Stimulated activated CD4-positive, alpha-beta T cell treated with anti-CD3 and anti-CD28 coated beads, Interleukin-1b, Interleukin-23, amount 100 ng/mL, for 1 hour (primary cell): ENCODE data around the gene STIM2.

ENCODE experiments used
- DNase-seq, 2 donors: peaks; one replicate each; pipeline ENCODE4 v3.0.0-alpha.2; 2020; ENCODE audit warnings: low read depth in 2 of 2

STIM2 gene

GRCh38 chr4:26837993-26838842 is 22.4 kb upstream of the STIM2 start:
- no peak for DNase-seq

GRCh38 chr4:26839016-26839415 is 21.6 kb upstream of the STIM2 start:
- DNase-seq = no peak

DNA sequence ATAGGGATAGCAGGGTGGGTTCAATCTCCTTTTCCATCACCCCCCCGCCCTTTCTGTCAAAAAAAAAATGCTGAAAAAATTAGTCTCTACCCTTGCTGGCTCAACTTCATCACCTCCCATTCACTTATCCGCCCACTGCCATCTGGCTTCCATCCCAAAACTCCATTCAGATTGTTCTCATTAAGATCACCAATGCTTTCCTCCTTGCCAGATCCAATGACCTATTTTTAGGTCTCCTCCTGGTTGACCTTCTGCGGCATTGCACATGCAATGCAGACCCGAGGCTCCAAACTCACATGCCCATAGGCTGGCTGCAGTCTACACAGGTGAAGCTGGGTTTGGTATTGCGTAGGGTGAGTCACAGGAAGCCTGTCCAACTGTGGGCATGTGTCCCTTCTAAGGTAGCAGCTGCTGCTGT is 21.1 kb upstream of the STIM2 start:
- DNase-seq = no peak

GRCh38 chr4:26840786-26841185 is 19.9 kb upstream of the STIM2 start:
- no peak for DNase-seq

- no peak for DNase-seq
Measured at GRCh38 chr4:26842911-26843310, 17.7 kb upstream of the STIM2 start.

DNA sequence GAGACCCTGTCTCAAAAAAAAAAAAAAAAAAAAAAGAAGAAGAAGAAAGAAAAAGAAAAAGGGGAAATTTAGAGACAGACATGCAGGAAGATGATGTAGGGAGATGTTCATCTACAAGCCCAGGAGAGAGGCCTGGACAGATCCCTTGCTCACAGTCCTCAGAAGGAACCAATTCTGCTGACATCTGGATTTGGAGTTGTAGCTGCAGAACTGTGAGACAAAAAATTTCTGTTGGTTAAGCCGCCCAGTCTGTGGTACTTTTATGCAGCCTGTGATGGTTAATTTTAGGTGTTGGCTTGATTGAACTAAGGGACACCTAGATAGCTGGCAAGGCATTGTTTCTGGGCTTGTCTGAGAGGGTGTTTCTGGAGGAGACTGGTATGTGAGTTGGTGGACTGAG is 10.1 kb upstream of the STIM2 start:
- DNase-seq = no peak

GRCh38 chr4:26851129-26851528 is 9.5 kb upstream of the STIM2 start:
- DNase-seq = no peak

- no peak for DNase-seq
Measured at GRCh38 chr4:26854701-26855100, 5.9 kb upstream of the STIM2 start.

DNA sequence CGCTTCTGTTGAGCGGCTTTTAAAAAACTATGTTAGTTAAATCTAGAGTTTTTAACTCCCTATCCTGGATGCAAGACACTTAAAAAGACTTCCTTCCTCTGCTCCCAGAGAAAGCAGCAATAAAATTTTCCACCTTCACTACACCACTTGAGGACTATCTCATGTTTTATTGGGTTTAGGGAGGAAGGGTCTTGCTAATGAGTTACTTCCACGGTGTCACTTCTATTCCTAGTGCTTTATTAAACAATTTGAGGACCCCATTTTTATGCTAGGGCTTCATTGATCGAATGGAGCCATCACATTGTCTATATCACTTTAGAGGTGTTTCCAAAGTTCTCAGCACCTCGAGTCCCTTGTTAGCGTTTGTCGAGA is 3.7 kb upstream of the STIM2 start:
- DNase-seq = no peak

GRCh38 chr4:26857278-26858034 is 3.2 kb upstream of the STIM2 start:
- peak; percentile 82 to 89 for DNase-seq

DNA sequence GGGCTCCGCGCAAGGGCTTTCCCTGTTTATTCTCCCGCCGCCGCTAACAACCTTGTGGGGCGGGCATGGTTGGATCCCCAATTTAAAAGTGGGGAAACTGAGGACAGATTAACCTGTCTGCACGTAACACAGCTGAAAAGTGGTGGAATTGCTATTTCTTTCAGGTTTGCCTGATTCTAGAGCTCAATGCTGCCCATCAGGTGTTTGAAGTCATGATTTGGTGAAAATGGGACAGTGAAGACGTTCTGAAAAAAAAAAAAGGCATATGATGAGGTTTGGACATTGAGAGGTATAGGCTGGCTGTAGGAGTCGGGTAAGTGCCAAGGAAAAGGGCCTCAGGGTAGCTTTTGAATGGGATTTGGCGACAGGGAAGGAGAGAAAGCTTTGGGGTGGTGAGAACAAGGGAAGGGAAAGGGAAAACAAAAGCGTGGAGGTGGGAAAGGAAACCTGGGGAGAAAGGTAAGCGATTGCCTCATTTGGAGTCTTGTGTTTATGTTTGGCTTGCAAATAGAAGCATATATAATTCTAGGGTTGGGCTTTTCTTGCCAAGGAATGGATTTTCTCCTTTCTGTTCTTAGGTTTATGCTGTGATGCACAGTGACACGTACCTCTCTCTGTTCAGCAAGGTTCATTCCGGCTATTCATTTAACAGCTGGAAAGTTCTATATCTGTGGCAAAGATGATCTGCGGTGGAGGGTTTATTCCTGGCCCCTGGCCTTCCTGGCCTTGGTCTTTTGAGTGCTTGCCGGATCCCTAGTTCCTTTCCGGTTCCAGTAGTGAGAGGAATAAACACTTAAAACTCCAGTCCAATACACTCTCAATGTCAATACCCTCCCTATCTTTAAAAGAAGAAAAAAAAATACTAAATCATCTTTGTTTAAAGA is 2.4 kb upstream of the STIM2 start:
- DNase-seq = no peak

GRCh38 chr4:26858947-26859401 is 1.7 kb upstream of the STIM2 start:
- DNase-seq = no peak

- DNase-seq = no peak
Measured at GRCh38 chr4:26859762-26860156, 882 bp upstream of the STIM2 start.

DNA sequence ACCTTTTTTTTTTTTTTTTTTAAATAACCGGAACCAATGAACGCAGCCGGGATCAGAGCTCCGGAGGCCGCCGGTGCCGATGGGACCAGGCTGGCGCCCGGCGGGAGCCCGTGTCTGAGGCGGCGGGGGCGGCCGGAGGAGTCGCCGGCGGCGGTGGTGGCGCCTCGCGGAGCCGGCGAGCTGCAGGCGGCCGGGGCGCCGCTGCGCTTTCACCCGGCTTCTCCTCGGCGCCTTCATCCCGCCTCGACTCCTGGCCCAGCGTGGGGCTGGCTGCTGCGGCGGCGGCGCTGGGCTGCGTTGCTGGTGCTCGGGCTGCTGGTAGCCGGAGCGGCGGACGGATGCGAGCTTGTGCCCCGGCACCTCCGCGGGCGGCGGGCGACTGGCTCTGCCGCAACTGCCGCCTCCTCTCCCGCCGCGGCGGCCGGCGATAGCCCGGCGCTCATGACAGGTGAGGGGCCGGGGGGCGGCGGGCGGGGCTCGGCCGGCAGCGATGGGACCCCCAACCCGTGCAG is 337 bp downstream of the STIM2 start:
- no peak for DNase-seq

DNA sequence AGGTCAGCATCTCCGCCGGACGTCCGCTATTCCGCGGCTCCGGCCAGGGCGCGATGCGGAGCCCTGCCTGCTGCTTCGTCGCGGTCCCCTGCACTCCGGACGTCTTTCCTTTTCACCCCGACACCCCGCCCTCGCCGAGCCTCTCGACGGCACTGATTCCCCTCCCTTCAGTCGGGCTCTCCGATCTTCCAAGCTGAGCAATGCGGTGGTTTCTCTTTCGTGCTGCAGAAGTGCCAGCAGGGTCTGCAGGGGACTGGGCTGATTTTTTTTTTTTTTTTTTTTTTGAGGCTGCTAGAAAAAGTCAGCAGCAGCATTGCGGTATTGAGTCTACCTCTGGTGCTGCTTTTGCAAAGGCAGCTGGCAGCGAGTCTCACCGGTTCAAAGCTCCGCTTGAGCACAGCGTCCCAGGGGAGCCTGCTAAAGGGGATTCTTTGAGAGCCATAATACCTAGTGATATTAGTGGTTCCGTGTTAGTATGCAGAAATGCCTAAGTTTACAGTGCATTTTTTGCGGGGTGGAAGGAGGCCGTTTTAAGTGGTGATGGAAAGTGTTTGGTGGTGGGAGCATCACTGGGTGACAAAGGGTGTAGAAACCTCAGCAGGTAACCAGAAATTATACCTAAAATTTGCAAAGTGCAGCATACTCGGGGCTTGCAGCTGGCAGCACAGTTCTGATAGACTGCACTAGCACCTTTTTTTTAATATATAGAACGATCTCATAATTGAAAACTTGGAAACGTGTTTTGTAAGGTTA is 969 bp downstream of the STIM2 start:
- DNase-seq = peak in 1 of 2 donors; percentile 47

DNA sequence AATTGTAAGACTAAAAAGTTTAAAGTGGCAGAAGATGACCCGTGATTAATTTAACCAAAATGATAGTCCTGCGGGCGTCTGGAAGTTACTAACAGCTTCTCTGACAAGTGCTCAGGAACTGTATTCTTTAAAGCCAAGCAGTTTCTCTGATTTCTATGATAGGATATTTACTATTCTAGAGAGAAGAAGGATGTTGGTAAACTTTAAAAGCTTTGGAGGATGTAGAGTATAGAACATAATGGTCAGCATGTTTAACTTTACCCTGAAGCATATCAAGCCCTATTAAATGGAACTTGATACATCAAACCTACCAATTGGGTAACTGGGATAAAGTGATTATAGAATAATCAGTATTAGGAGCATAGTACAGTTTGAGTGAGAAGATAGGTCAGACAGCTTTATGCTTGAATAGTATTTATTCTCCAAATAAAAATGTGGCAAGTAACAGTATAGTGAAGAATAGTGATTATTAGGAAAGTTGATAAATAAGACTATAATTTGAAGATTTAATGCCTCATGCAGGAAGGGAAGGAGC is 1.8 kb downstream of the STIM2 start:
- DNase-seq = no peak

DNA sequence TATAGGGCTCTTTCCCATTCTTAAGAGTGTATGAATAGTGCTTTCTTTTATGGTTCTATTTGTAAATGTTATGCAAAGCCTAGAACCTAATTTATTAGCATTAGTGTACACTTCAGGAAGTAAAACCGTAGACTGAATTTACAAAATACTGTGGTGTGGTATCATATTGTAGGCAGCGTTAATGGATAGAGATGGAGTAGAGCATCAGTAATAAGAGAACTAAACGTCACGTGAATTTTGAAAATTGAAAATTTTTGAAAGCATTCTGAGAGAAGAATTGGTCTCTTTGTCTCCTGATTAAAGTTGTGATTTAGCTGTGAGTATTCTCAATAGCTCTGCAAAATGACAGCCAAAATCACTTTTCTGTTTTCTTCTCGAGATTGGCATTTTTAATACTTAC is 2.9 kb downstream of the STIM2 start:
- no peak for DNase-seq

GRCh38 chr4:26864899-26865298 is 4.3 kb downstream of the STIM2 start:
- DNase-seq = no peak

DNA sequence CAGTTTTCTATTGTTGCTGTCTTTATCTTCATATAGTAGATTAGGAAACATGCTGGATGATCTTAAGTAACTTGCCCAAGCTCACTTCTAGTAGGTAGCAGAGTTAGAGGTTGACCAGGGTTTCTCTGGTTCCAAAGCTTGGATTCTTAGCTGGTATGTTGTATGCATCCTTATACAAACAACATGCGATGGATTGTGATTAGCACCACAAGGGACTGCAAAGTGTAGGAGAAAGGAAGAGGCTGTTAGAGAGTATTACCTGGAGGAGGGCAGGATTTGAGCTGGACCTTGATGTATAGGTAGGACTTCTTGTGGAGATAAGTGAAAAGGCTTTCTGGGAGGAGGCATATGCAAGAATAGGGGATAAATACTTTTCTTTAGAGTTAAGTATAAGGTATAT is 5.6 kb downstream of the STIM2 start:
- no peak for DNase-seq

DNA sequence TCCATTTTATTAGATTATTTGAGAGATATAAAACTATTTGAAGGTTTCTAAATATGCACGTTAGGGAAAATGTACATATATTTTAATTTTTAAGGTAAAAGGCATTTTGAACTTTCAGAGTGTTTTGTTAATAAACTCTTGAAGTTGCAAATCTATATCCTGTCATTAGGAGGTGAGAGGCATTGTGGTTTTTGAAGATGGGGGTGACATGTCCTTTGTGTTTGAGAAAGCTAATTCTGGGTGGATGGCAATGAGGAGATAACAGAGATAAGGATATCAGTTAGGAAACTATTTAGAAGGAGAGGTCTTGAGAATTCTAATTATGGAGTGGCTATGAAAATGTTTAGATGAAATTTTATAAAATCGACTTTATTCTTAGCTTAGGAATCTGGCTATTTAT is 6.1 kb downstream of the STIM2 start:
- DNase-seq = no peak
